ENCODE data around the gene DLL1.
A peak's percentile ranks its signal among the peaks of the same experiment; 100 is the strongest.

DLL1 gene

DNA sequence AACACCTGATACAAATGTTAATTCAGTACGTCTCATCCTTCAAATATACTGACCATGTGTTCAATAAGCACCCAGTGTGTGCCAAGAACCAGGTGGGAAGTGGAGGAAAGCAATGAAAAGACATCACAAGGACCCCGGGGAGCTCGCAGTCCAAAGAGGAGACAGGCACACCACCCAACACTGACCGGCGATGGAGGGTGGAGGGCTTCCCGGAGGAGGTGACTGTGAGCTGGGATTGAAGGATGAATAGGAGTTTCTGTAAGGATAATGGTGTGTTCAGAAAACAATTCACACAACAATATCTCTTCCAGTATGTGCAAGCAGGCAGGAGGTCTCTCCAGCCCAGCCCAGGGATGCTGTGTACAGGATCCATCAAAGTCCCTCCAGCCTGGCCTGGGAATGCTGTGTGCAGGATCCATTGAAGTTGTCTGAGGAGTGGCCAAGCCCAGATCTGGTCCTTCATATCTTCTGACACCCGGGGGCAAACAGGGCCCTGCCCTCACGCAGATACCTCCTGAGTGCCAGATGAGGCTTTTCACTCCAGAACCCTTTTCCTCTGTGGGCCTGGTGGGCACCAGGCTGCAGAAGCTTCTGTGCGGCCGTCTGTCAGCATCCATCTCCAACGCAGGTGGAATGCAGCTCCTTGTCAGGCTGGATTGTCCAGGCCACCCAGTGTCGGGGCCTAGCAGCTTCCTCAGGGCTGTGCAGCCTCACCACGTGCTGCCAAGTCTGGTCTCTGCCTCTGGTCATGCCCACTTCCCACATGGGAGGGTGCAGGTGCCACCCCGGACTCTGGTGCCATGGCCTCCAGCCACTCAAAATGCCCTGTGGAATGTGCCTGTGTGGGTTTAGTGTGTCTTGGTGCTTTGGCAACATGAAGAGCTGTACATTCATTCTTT, 36.3 kb downstream of the DLL1 start:
- no peak for FAIRE-seq
- TF ChIP-seq, protein P1, sequence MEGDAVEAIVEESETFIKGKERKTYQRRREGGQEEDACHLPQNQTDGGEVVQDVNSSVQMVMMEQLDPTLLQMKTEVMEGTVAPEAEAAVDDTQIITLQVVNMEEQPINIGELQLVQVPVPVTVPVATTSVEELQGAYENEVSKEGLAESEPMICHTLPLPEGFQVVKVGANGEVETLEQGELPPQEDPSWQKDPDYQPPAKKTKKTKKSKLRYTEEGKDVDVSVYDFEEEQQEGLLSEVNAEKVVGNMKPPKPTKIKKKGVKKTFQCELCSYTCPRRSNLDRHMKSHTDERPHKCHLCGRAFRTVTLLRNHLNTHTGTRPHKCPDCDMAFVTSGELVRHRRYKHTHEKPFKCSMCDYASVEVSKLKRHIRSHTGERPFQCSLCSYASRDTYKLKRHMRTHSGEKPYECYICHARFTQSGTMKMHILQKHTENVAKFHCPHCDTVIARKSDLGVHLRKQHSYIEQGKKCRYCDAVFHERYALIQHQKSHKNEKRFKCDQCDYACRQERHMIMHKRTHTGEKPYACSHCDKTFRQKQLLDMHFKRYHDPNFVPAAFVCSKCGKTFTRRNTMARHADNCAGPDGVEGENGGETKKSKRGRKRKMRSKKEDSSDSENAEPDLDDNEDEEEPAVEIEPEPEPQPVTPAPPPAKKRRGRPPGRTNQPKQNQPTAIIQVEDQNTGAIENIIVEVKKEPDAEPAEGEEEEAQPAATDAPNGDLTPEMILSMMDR (IDR thresholded peaks at IDR 0.05; ENCODE audit: insufficient read depth, missing control alignments) = no peak
- DNase-seq (ENCODE audit: insufficient read length, low spot score) = no peak

GRCh38 chr6:170253910-170254269, 37.0 kb downstream of the DLL1 start:
- TF ChIP-seq, protein P1 (IDR thresholded peaks at IDR 0.05; ENCODE audit: insufficient read depth, missing control alignments) = no peak
- FAIRE-seq (peak; percentile 84), DNase-seq (ENCODE audit: insufficient read length, low spot score) (peak; percentile 85)

DNA sequence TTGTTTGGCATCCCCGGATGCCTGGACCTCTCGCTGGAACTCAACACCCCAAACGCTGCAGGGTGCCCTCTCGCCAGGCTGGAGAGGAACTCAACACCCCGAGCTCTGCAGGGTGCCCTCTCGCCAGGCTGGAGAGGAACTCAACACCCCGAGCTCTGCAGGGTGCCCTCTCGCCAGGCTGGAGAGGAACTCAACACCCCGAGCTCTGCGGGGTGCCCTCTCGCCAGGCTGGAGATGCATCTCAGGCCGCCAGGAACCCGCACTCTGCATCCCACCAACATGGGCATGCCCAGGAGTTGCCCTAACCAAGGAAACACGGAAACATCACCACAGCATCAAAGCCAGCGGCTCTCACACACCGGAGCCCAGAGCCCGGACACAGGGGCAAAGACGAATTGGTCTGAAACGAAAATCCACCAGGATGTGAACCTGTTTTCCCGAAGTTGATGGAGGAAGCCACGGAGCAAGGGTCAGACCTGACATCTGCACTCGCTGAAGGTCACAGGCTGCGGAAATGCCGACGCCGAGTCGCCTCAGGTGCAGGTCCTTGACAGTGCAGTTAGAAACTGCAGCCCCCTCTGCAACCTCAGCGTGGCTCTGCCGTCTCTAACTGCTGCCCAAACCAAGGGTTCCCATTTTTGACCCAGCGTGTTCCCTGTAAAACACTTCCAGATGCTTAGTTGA, 37.5 kb downstream of the DLL1 start:
- DNase-seq (ENCODE audit: insufficient read length, low spot score) (no peak), FAIRE-seq (no peak)
- TF ChIP-seq, protein P1 (IDR thresholded peaks at IDR 0.05; ENCODE audit: insufficient read depth, missing control alignments) = no peak

DNA sequence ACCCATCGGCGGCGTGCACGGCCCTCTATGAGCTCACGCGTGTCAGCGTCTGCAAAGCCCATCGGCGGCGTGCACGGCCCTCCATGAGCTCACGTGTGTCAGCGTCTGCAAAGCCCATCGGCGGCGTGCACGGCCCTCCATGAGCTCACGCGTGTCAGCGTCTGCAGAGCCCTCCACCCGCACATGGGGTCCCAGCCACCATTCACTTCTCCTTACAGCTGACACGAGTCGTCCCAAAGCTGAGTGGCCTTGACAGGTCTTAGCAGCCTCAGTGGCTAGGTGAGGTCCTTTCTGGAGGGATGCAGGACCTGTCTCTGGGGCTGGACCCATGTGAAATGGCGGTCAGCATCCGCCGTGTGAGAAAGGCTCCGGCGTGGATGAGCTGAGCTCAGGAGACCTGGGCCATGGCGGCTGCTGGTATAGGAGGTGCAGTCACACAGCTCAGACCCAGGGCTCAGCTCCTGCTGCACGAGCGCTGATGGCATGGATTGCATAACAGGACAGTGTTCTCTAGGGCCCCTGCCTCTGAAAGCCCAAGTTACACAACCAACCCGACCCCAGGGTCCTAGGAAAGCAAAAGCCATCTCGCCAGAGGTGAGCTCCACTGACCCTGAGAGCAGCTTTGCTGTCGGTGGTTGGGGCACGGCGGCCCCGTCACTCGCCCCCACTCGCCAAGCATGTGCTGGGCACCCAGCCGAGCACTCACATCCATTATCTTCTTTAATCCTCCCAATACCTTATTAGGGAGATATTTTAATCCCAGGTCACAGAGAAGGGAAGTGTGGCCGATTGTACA, 38.9 kb downstream of the DLL1 start:
- TF ChIP-seq, protein P1 (IDR thresholded peaks at IDR 0.05; ENCODE audit: insufficient read depth, missing control alignments) = no peak
- DNase-seq (ENCODE audit: insufficient read length, low spot score) (peak; percentile 73), FAIRE-seq (no peak)

DNA sequence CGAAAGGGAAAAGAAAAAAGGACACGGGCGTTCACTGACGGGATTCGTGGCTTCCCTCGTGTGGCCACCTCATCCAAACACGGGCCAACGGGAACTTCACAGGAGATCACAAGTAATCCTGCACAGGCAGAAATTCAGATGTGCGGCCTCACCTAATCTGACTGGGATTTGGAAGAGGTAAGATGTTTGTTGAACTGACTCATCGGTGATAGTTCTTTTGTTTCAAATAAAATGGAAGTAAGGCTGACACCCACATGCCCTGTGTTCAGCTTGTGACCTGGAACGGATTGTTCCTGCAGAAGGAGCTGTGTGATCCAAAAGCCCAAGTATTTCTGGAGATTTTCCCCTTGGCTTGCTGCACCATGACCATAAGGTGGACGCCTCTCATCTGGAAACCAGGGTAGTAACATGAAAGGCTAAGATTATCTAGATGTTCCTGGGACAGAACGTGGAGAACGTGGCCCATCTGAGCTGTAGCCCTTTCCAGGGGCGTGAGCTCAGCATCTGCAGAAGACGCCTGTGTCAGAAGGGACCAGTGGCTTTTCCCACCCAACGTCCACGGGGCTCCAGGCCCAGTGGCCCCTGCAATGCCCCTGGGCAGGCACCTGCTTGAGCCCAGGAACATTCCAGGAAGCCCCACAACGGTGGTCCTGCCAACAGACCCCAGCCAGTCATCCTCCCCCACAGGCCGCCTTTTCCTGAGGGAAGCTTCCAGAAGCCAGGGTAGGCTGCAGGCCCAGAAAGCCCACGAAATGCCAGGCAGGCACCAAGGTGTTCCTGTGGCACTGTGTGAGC, 39.7 kb downstream of the DLL1 start:
- DNase-seq (ENCODE audit: insufficient read length, low spot score) = no peak
- TF ChIP-seq, protein P1 (IDR thresholded peaks at IDR 0.05; ENCODE audit: insufficient read depth, missing control alignments) = no peak
- FAIRE-seq = no peak

DNA sequence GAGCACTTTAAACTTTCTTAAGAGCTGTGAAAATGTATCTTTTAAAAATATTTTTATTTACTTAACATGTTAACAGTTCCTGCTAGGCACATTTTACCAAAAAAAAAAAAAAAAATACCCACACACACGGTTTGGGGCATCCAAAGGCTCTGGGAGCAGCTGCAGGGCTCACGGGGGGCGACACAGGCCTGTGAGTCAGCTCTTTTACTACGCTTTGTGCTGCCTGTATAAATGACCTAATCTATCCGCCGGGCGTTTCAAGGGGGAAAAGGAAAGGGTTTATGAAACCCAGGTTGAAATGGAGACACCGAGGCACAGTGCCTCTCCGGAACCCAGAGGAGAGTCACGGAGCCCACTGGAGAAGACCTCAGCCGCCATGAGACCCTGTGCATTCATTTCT, 40.4 kb downstream of the DLL1 start:
- TF ChIP-seq, protein P1 (IDR thresholded peaks at IDR 0.05; ENCODE audit: insufficient read depth, missing control alignments) = no peak
- DNase-seq (ENCODE audit: insufficient read length, low spot score) (no peak), FAIRE-seq (no peak)

Data from D721Med (cell line).